Renal pelvis (tissue), 4 donors: ENCODE data around the gene CACYBP. TPM values are rescaled to one million over a fixed set of nuclear protein-coding genes. Genes with fewer than 3 reads are reported as not detected.
"Not testable (repeated sequence)": the region's sequence is repeated elsewhere in the genome, so short reads cannot be mapped to it uniquely, and the experiment has no call there.

ENCODE experiments used
- DNase-seq: peaks from one replicate; pipeline ENCODE4 v3.0.0-alpha.2; 2013
- polyA plus RNA-seq, 3 donors: library from polyadenylated mRNA; unstranded; fragments of 120-200 nt; gene quantifications; one replicate each; pipeline ENCODE4 v1.2.1, GENCODE V29; 2013; ENCODE audit not compliant: insufficient read length in 3 of 3

Gene CACYBP
- polyA plus RNA-seq, 3 donors: 97.0 to 133 (median 109) TPM

- DNase-seq: not testable (repeated sequence)
Observed at GRCh38 chr1:175044591-175044990, 44.8 kb downstream of the CACYBP start.

GRCh38 chr1:175045097-175045496 is 45.4 kb downstream of the CACYBP start:
- DNase-seq: no peak

GRCh38 chr1:175045519-175045918 is 45.8 kb downstream of the CACYBP start:
- no peak for DNase-seq

- no peak for DNase-seq
Observed at GRCh38 chr1:175050992-175051391, 51.2 kb downstream of the CACYBP start.

- DNase-seq: no peak
Observed at GRCh38 chr1:175054736-175055135, 55.0 kb downstream of the CACYBP start.

Other genes starting within 250 kb of the CACYBP start
- 10 to 100 TPM; 46.4 to 49.1 (median 47.2) TPM for gene MRPS14, start 23.5 kb downstream of the CACYBP start, polyA plus RNA-seq
- 1 to 10 TPM; 2.4 to 3.1 (median 2.5) TPM for gene TNN, start 67.9 kb downstream of the CACYBP start, polyA plus RNA-seq
- gene KIAA0040, start 192.8 kb downstream of the CACYBP start, polyA plus RNA-seq: 10 to 100 TPM; 13.6 to 16.5 (median 14.1) TPM